ENCODE data around the gene PYURF.

The PYURF gene

GRCh38 chr4:88478247-88478646 lies 45.3 kb downstream of the PYURF start:
- DNase-seq (ENCODE audit: low read depth), result no peak
- TF ChIP-seq CTCF (conservative IDR thresholded peaks at IDR 0.05; ENCODE audit: low read depth, low read length), result no peak
- no peak overlapping the region for H3K4me3 ChIP-seq (ENCODE audit: low read length)

GRCh38 chr4:88477229-88477860 lies 46.2 kb downstream of the PYURF start:
- no peak for DNase-seq (ENCODE audit: low read depth)
- no peak overlapping the region for H3K4me3 ChIP-seq (ENCODE audit: low read length)
- TF ChIP-seq CTCF (conservative IDR thresholded peaks at IDR 0.05; ENCODE audit: low read depth, low read length), result no peak

All from retinal pigment epithelial cell (primary cell).